GM06990 (cell line): ENCODE results near the gene ATP2B2.

Source experiments
- DNase-seq: peaks from one replicate; pipeline ENCODE4 v3.0.0-alpha.2; 2011; ENCODE audit not compliant: insufficient read length; ENCODE audit errors: extremely low read depth
- H3K27me3 ChIP-seq: replicated peaks from 2 replicates; pipeline ENCODE4 v1.6.0; 2011; ENCODE audit warnings: low read length; ENCODE audit not compliant: control insufficient read depth, insufficient read depth
- H3K36me3 ChIP-seq: 2 replicates; pipeline ENCODE4 v1.5.1; 2011; ENCODE audit warnings: low read length; ENCODE audit not compliant: control insufficient read depth, insufficient read depth
- H3K4me3 ChIP-seq: replicated peaks from 2 replicates; pipeline ENCODE4 v1.5.1; 2011; ENCODE audit warnings: low read depth, mild to moderate bottlenecking, control low read depth, low read length
- CTCF ChIP-seq: IDR thresholded peaks from 2 replicates; pipeline ENCODE4 v1.5.1; 2011; ENCODE audit warnings: low read length, control low read depth, mild to moderate bottlenecking, inconsistent platforms; ENCODE audit not compliant: insufficient read depth, poor library complexity, severe bottlenecking

ATP2B2 gene

GRCh38 chr3:10291641-10292040, 213.7 kb downstream of the ATP2B2 start:
- no peak overlapping the region for H3K4me3 ChIP-seq
- no peak for DNase-seq
- H3K36me3 ChIP-seq: peaks cover 23% of the 10 kb centered on the region

GRCh38 chr3:10290481-10291176, 214.8 kb downstream of the ATP2B2 start:
- H3K4me3 ChIP-seq: no peak overlapping the region
- H3K36me3 ChIP-seq: peaks cover 21% of the 10 kb centered on the region

More at GRCh38 chr3:10291641-10292040, 213.7 kb downstream of the ATP2B2 start:
- no peaks in the 10 kb centered on the region for H3K27me3 ChIP-seq
- no peak for TF ChIP-seq CTCF

GRCh38 chr3:10289787-10290355, 215.5 kb downstream of the ATP2B2 start:
- Histone ChIP-seq H3K36me3 (peaks cover 21% of the 10 kb centered on the region), H3K4me3 (no peak overlapping the region), H3K27me3 (no peaks in the 10 kb centered on the region)
- TF ChIP-seq CTCF: no peak
- no peak for DNase-seq

More at GRCh38 chr3:10290481-10291176, 214.8 kb downstream of the ATP2B2 start:
- no peak for TF ChIP-seq CTCF
- H3K27me3 ChIP-seq: no peaks in the 10 kb centered on the region
- DNase-seq: no peak

- H3K27me3 ChIP-seq: no peaks in the 10 kb centered on the region
Observed at GRCh38 chr3:10289077-10289476, 216.3 kb downstream of the ATP2B2 start.

GRCh38 chr3:10288575-10288960, 216.8 kb downstream of the ATP2B2 start:
- no peak overlapping the region for H3K4me3 ChIP-seq
- no peak for TF ChIP-seq CTCF
- peaks cover 21% of the 10 kb centered on the region for H3K36me3 ChIP-seq
- H3K27me3 ChIP-seq: no peaks in the 10 kb centered on the region
- DNase-seq: no peak

More at GRCh38 chr3:10289077-10289476, 216.3 kb downstream of the ATP2B2 start:
- H3K4me3 ChIP-seq: no peak overlapping the region
- H3K36me3 ChIP-seq: peaks cover 21% of the 10 kb centered on the region
- DNase-seq: no peak
- TF ChIP-seq CTCF: no peak
